Neural progenitor cell (in vitro differentiated cells): ENCODE results near the gene GABARAPL2.

Source experiments
- EZH2 ChIP-seq: fragments of 200-600 bp; sonication (generic); IDR thresholded peaks from 2 replicates; pipeline ENCODE4 v1.6.1; 2017; ENCODE audit warnings: antibody characterized with exemption, mild to moderate bottlenecking, moderate library complexity
- TF ChIP-seq, protein P1 (sequence below): fragments of 200-600 bp; sonication (generic); IDR thresholded peaks from 2 replicates; pipeline ENCODE4 v1.5.1; 2017; ENCODE audit warnings: antibody characterized with exemption, mild to moderate bottlenecking

DNA sequence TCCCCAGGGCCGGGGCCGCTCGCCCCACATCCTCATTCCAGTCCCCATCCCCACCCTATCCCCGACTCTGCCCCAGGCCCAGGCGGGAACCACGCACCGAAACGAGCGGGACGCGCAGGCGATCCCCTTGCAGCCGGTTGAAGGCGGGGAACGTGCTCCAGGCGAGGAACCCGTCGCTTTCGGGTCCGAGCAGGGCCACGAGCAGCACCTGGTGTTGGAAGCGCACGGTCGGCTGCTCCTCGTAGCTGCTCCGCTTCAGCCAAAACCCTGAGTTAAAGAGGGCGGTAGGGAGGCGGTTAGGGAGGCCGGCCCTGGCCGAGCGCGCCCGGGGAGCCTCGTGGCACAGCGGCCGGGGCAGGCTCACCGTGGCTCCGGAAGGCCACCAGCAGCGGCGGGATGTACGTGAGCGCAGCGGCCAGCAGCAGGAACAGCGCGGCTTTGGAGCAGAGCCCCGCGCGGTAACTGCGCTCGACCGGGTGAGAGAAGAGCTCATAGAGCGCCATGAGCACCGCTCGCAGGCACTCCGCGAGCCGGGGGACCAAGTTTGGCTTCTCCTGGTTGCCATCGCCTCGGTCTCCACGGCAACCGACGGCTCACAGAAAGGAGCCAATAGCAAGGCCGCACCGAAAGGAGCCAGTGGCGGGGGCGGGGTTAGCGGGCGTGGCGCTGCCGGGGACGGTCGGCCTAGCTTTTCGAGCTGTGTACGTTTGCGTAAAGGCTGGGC, 10.3 kb upstream of the GABARAPL2 start, which contains the start of gene TMEM231:
- TF ChIP-seq, protein P1, sequence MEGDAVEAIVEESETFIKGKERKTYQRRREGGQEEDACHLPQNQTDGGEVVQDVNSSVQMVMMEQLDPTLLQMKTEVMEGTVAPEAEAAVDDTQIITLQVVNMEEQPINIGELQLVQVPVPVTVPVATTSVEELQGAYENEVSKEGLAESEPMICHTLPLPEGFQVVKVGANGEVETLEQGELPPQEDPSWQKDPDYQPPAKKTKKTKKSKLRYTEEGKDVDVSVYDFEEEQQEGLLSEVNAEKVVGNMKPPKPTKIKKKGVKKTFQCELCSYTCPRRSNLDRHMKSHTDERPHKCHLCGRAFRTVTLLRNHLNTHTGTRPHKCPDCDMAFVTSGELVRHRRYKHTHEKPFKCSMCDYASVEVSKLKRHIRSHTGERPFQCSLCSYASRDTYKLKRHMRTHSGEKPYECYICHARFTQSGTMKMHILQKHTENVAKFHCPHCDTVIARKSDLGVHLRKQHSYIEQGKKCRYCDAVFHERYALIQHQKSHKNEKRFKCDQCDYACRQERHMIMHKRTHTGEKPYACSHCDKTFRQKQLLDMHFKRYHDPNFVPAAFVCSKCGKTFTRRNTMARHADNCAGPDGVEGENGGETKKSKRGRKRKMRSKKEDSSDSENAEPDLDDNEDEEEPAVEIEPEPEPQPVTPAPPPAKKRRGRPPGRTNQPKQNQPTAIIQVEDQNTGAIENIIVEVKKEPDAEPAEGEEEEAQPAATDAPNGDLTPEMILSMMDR = no peak
- no peak for TF ChIP-seq EZH2
